T-helper 1 cell treated with Interleukin-12 subunit alpha and Interleukin-12 subunit beta and Interleukin-4 antibody, amounts not matched to agents 30 μg/mL and 1 μg/mL, for 36 hours (primary cell): Measurements from ENCODE around the gene HPS4.
"Not testable (repeated sequence)": the region's sequence is repeated elsewhere in the genome, so short reads cannot be mapped to it uniquely, and the experiment has no call there.

Experiments used
- H3K27ac Mint-ChIP-seq: one replicate; pipeline ENCODE4 v1.8.0; 2021; ENCODE audit warnings: mild to moderate bottlenecking, mixed read lengths
- H3K27me3 Mint-ChIP-seq: one replicate; pipeline ENCODE4 v1.8.0; 2021; ENCODE audit warnings: low read depth, mixed read lengths
- H3K36me3 Mint-ChIP-seq: one replicate; pipeline ENCODE4 v1.8.0; 2021; ENCODE audit warnings: low read depth, mixed read lengths
- H3K4me1 Mint-ChIP-seq: one replicate; pipeline ENCODE4 v1.8.0; 2021; ENCODE audit warnings: low read depth, mixed read lengths
- H3K4me3 Mint-ChIP-seq: one replicate; pipeline ENCODE4 v1.8.0; 2021; ENCODE audit warnings: mild to moderate bottlenecking, moderate library complexity, mixed read lengths
- H3K9me3 Mint-ChIP-seq: one replicate; pipeline ENCODE4 v1.8.0; 2021; ENCODE audit warnings: mixed read lengths

The HPS4 gene

DNA sequence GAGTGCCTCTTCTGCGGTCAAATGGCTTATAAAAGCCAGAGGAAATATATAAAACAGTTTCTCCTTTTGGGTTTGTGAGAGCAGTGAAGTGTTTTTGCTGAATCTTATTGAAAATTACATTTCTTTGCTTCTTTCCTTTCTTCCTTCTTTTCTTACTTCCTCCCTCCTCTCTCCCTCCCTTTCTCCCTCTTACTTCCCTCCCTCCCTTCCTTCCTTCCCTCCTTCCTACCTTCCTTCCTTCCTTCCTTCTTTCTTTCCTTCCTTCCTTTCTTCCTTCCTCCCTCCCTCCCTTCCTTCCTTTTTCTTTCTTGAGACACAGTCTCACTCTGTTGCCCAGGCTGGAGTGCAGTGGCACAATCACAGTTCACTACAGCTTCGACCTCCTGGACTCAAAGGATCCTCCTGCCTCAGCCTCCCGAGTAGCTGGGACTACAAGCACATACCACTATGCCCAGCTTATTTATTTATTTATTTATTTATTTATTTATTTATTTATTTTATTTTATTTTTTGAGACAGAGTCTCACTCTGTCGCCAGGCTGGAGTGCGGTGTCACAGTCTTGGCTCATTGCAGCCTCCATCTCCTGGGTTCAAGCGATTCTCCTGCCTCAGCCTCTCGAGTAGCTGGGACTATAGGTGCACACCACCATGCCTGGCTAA lies 74.9 kb downstream of the HPS4 start:
- H3K36me3 Mint-ChIP-seq, result not testable (repeated sequence)

DNA sequence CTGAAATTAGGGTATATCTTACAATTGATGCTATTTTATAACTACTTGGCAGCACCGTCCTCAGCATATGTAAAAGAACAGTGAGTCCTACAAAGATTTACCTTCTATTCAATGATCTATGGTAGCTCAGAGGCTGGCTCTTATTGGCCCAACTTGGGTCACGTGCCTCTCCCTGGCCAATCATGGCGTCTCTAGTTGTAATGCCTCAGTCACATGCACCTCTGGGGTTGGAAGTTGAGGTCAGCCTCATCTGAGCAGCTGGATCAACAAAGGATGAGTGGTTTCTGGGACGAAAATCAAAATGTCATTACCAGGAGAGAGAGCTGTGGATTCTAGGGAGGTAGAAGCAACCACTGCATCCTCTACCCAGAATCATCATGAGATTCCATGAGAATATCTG lies 77.5 kb downstream of the HPS4 start:
- H3K4me3 Mint-ChIP-seq, result no peak overlapping the region
- H3K9me3 Mint-ChIP-seq, result no peaks in the 10 kb centered on the region
- H3K4me1 Mint-ChIP-seq, result peaks cover 9% of the 10 kb centered on the region
- H3K27me3 Mint-ChIP-seq, result peaks cover 9% of the 10 kb centered on the region
- H3K27ac Mint-ChIP-seq, result no peak overlapping the region
- no peaks in the 10 kb centered on the region for H3K36me3 Mint-ChIP-seq

More for the DNA sequence above, 74.9 kb downstream of the HPS4 start:
- not testable (repeated sequence) for H3K27ac Mint-ChIP-seq, H3K4me3 Mint-ChIP-seq, H3K9me3 Mint-ChIP-seq, H3K4me1 Mint-ChIP-seq
- H3K27me3 Mint-ChIP-seq, result peaks cover 13% of the 10 kb centered on the region

DNA sequence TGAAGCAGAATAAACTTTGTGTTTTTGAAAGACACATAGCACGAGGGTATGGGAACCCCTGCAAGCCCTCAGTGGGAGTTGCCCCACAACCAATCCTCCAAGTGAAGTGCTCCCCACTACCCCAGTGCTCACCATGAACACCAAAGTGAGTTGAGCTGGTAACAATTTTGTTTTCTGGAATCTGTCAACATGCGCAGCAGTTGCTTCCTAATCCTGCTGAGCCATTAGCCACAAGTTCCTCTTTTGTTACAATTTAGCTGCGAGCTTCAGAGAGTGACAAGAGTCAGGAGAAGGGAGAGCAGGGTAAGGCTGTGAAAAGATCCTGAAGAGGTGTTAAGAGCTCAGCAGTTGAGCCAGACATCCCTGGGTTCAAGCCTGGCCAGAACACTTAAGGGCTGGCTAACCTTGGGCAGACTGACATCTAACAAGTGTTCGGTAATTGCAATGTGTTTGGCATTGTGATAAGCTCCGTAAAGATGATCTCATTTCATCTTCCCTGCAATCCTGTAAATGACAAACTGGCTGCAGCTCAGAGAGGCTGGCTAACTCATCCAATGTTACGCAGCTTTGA lies 78.6 kb downstream of the HPS4 start:
- peaks cover 9% of the 10 kb centered on the region for H3K4me1 Mint-ChIP-seq
- H3K27me3 Mint-ChIP-seq, result peaks cover 8% of the 10 kb centered on the region
- H3K9me3 Mint-ChIP-seq, result no peaks in the 10 kb centered on the region
- H3K27ac Mint-ChIP-seq, result no peak overlapping the region
- H3K4me3 Mint-ChIP-seq, result no peak overlapping the region
- H3K36me3 Mint-ChIP-seq, result no peaks in the 10 kb centered on the region

DNA sequence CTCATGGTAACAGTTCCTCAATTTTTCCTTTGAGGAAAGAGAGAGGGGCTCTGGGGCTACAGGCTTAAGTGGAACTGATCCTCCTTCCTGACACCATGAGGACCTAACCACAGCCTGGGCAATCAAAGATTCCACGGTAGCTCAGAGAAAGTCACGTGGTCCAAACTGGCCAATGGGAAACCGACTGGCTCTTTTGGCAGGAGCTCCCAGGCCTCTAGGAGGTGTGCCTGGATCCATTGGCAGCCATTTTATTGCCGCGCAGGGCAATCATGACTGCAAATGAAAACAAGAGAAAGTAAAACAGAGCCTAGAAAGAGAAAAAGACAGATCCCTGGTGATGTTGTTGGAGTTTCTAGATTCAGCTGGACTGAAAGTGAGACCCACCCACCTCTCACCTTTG lies 81.9 kb downstream of the HPS4 start:
- no peak overlapping the region for H3K27ac Mint-ChIP-seq
- H3K4me1 Mint-ChIP-seq, result peaks cover 10% of the 10 kb centered on the region
- no peaks in the 10 kb centered on the region for H3K36me3 Mint-ChIP-seq
- no peak overlapping the region for H3K4me3 Mint-ChIP-seq
- peaks cover 3% of the 10 kb centered on the region for H3K27me3 Mint-ChIP-seq
- no peaks in the 10 kb centered on the region for H3K9me3 Mint-ChIP-seq
